HG03175 (cell line): ENCODE measurements around the gene RPS14.
"Not testable (repeated sequence)": the region's sequence is repeated elsewhere in the genome, so short reads cannot be mapped to it uniquely, and the experiment has no call there.

Experiments
- ATAC-seq: cut with Tn5 transposase; IDR thresholded peaks from one replicate; pipeline ENCODE4 v1.9.1; 2021; ENCODE audit warnings: mild to moderate bottlenecking, moderate library complexity; ENCODE audit not compliant: unreplicated experiment

Gene RPS14

GRCh38 chr5:150446583-150446982 is 3.0 kb downstream of the RPS14 start:
- ATAC-seq: no peak

GRCh38 chr5:150446088-150446487 is 3.5 kb downstream of the RPS14 start:
- ATAC-seq: no peak

- no peak for ATAC-seq
Observed at GRCh38 chr5:150444770-150445169, 4.8 kb downstream of the RPS14 start.

- ATAC-seq: no peak
Observed at GRCh38 chr5:150443242-150444075, 6.1 kb downstream of the RPS14 start.

GRCh38 chr5:150442699-150443080 is 6.8 kb downstream of the RPS14 start:
- ATAC-seq: no peak

GRCh38 chr5:150441813-150442698 is 7.5 kb downstream of the RPS14 start:
- no peak for ATAC-seq

- no peak for ATAC-seq
Observed at GRCh38 chr5:150440948-150441812, 8.4 kb downstream of the RPS14 start.

- ATAC-seq: no peak
Observed at GRCh38 chr5:150438873-150439546, 10.5 kb downstream of the RPS14 start.

GRCh38 chr5:150436141-150436680 is 13.3 kb downstream of the RPS14 start:
- ATAC-seq: peak; percentile 93

- ATAC-seq: no peak
Observed at GRCh38 chr5:150434464-150434863, 15.1 kb downstream of the RPS14 start.

- no peak for ATAC-seq
Observed at GRCh38 chr5:150431574-150431973, 18.0 kb downstream of the RPS14 start.

GRCh38 chr5:150431048-150431447 is 18.5 kb downstream of the RPS14 start:
- ATAC-seq: no peak

GRCh38 chr5:150429410-150429873 is 20.1 kb downstream of the RPS14 start:
- ATAC-seq: no peak

- ATAC-seq: no peak
Observed at GRCh38 chr5:150428978-150429377, 20.6 kb downstream of the RPS14 start.

- ATAC-seq: no peak
Observed at GRCh38 chr5:150428106-150428876, 21.2 kb downstream of the RPS14 start.

GRCh38 chr5:150426165-150426564 is 23.4 kb downstream of the RPS14 start:
- not testable (repeated sequence) for ATAC-seq

- ATAC-seq: no peak
Observed at GRCh38 chr5:150422758-150423157, 26.8 kb downstream of the RPS14 start.

- ATAC-seq: no peak
Observed at GRCh38 chr5:150422075-150422474, 27.5 kb downstream of the RPS14 start.

- peak; percentile 70 for ATAC-seq
Observed at GRCh38 chr5:150419630-150420270, 29.8 kb downstream of the RPS14 start.
